ENCODE measurements around the gene ST6GAL1. TPM values are rescaled to one million over a fixed set of nuclear protein-coding genes. Genes with fewer than 3 reads are reported as not detected.
"Not testable (repeated sequence)": the region's sequence is repeated elsewhere in the genome, so short reads cannot be mapped to it uniquely, and the experiment has no call there.

Gene ST6GAL1
- total RNA-seq, 2 experiments from 2014 or later, result 116 to 128 TPM

GRCh38 chr3:186965141-186965879 is 35.0 kb downstream of the ST6GAL1 start:
- POLR2A ChIA-PET, result interaction anchor here (1.7 to 2.8 kb wide), 3 partner anchors 12 to 34 kb away, joined by 4 to 10 read pairs (median 5); no protein-coding TSS in a partner anchor
- Mint-ChIP-seq H3K27ac (no peak overlapping the region), H3K4me1 (peaks cover 43% of the 10 kb centered on the region), H3K9me3 (no peaks in the 10 kb centered on the region), H3K27me3 (no peaks in the 10 kb centered on the region), H3K36me3 (ENCODE audit: low read depth) (peaks cover 71% of the 10 kb centered on the region), H3K4me3 (no peak overlapping the region)
- CTCF ChIA-PET, result interaction anchor here (2.1 kb wide), 1 partner anchor 116 kb away, joined by 8 read pairs; no protein-coding TSS in a partner anchor
- no peak for DNase-seq

- ChIA-PET POLR2A (interaction anchor here (1.7 to 1.9 kb wide), 2 partner anchors 13 to 17 kb away, joined by 4 to 5 read pairs; no protein-coding TSS in a partner anchor), CTCF (interaction anchor here (1.0 kb wide), 1 partner anchor 117 kb away, joined by 4 read pairs; no protein-coding TSS in a partner anchor)
- Mint-ChIP-seq H3K4me1 (peaks cover 42% of the 10 kb centered on the region), H3K36me3 (ENCODE audit: low read depth) (peaks cover 72% of the 10 kb centered on the region), H3K9me3 (no peaks in the 10 kb centered on the region), H3K27ac (no peak overlapping the region), H3K4me3 (no peak overlapping the region), H3K27me3 (no peaks in the 10 kb centered on the region)
- no peak for DNase-seq
Observed at GRCh38 chr3:186966406-186966805, 36.1 kb downstream of the ST6GAL1 start.

GRCh38 chr3:186967236-186967635 is 36.9 kb downstream of the ST6GAL1 start:
- CTCF ChIA-PET, H3K27me3 Mint-ChIP-seq, DNase-seq, H3K9me3 Mint-ChIP-seq, H3K4me3 Mint-ChIP-seq, POLR2A ChIA-PET: not testable (repeated sequence)
- Mint-ChIP-seq H3K4me1 (peaks cover 42% of the 10 kb centered on the region), H3K27ac (peak overlapping the region; percentile 56), H3K36me3 (ENCODE audit: low read depth) (peaks cover 76% of the 10 kb centered on the region)

- H3K4me1 Mint-ChIP-seq, result peaks cover 44% of the 10 kb centered on the region
- H3K36me3 Mint-ChIP-seq (ENCODE audit: low read depth), result peaks cover 75% of the 10 kb centered on the region
- ChIA-PET POLR2A (no interaction called here), CTCF (no interaction called here)
- no peak overlapping the region for H3K4me3 Mint-ChIP-seq
- peak overlapping the region; percentile 56 for H3K27ac Mint-ChIP-seq
- no peak for DNase-seq
- H3K27me3 Mint-ChIP-seq, result no peaks in the 10 kb centered on the region
- no peaks in the 10 kb centered on the region for H3K9me3 Mint-ChIP-seq
Observed at GRCh38 chr3:186967686-186968085, 37.4 kb downstream of the ST6GAL1 start.

GRCh38 chr3:186969607-186970006 is 39.3 kb downstream of the ST6GAL1 start:
- ChIA-PET CTCF (interaction anchor here (1.0 to 1.2 kb wide), 2 partner anchors 11 to 121 kb away, joined by 3 to 4 read pairs; no protein-coding TSS in a partner anchor), POLR2A (no interaction called here)
- no peak for DNase-seq
- H3K36me3 Mint-ChIP-seq (ENCODE audit: low read depth), result peaks cover 79% of the 10 kb centered on the region
- H3K4me3 Mint-ChIP-seq, result no peak overlapping the region
- H3K27ac Mint-ChIP-seq, result no peak overlapping the region
- peaks cover 40% of the 10 kb centered on the region for H3K4me1 Mint-ChIP-seq
- no peaks in the 10 kb centered on the region for H3K27me3 Mint-ChIP-seq
- no peaks in the 10 kb centered on the region for H3K9me3 Mint-ChIP-seq

GRCh38 chr3:186971106-186971505 is 40.8 kb downstream of the ST6GAL1 start:
- H3K27me3 Mint-ChIP-seq, H3K4me3 Mint-ChIP-seq, POLR2A ChIA-PET, H3K9me3 Mint-ChIP-seq, DNase-seq: not testable (repeated sequence)
- Mint-ChIP-seq H3K27ac (peak overlapping the region; percentile 35), H3K4me1 (peaks cover 32% of the 10 kb centered on the region), H3K36me3 (ENCODE audit: low read depth) (peaks cover 85% of the 10 kb centered on the region)
- CTCF ChIA-PET, result interaction anchor here (0.7 to 3.2 kb wide), 3 partner anchors 122 to 356 kb away, joined by 3 to 10 read pairs (median 3); partner anchors contain the start of gene RPL39L

- H3K27ac Mint-ChIP-seq, result peak overlapping the region; percentile 35
- no peaks in the 10 kb centered on the region for H3K27me3 Mint-ChIP-seq
- H3K36me3 Mint-ChIP-seq (ENCODE audit: low read depth), result peaks cover 81% of the 10 kb centered on the region
- peaks cover 32% of the 10 kb centered on the region for H3K4me1 Mint-ChIP-seq
- ChIA-PET POLR2A (no interaction called here), CTCF (interaction anchor here (0.7 to 3.2 kb wide), 3 partner anchors 122 to 356 kb away, joined by 3 to 10 read pairs (median 3); partner anchors contain the start of gene RPL39L)
- no peak overlapping the region for H3K4me3 Mint-ChIP-seq
- DNase-seq, result no peak
- no peaks in the 10 kb centered on the region for H3K9me3 Mint-ChIP-seq
Observed at GRCh38 chr3:186971578-186971977, 41.3 kb downstream of the ST6GAL1 start.

GRCh38 chr3:186973702-186974101 is 43.4 kb downstream of the ST6GAL1 start:
- Mint-ChIP-seq H3K27ac (no peak overlapping the region), H3K4me1 (peaks cover 29% of the 10 kb centered on the region), H3K27me3 (no peaks in the 10 kb centered on the region), H3K4me3 (no peak overlapping the region), H3K9me3 (no peaks in the 10 kb centered on the region), H3K36me3 (ENCODE audit: low read depth) (peaks cover 73% of the 10 kb centered on the region)
- POLR2A ChIA-PET, result interaction anchor here (0.7 kb wide), 1 partner anchor 25 kb away, joined by 3 read pairs; no protein-coding TSS in a partner anchor
- CTCF ChIA-PET, result interaction anchor here (1.4 to 3.2 kb wide), 2 partner anchors 124 to 166 kb away, joined by 3 to 10 read pairs; partner anchors contain the start of gene RPL39L
- DNase-seq, result no peak

- CTCF ChIA-PET, result no interaction called here
- no peak for DNase-seq
- Mint-ChIP-seq H3K9me3 (no peaks in the 10 kb centered on the region), H3K4me3 (no peak overlapping the region), H3K4me1 (peaks cover 22% of the 10 kb centered on the region), H3K27me3 (no peaks in the 10 kb centered on the region), H3K36me3 (ENCODE audit: low read depth) (peaks cover 76% of the 10 kb centered on the region), H3K27ac (peak overlapping the region; percentile 44)
- POLR2A ChIA-PET, result no interaction called here
Observed at GRCh38 chr3:186974824-186975313, 44.5 kb downstream of the ST6GAL1 start.

GRCh38 chr3:186975726-186976125 is 45.4 kb downstream of the ST6GAL1 start:
- POLR2A ChIA-PET, result no interaction called here

GRCh38 chr3:186976837-186977750 is 46.8 kb downstream of the ST6GAL1 start:
- no peak overlapping the region for H3K27ac Mint-ChIP-seq
- no peak for DNase-seq
- CTCF ChIA-PET, result no interaction called here
- H3K4me3 Mint-ChIP-seq, result no peak overlapping the region
- H3K36me3 Mint-ChIP-seq (ENCODE audit: low read depth), result peaks cover 75% of the 10 kb centered on the region
- no peaks in the 10 kb centered on the region for H3K9me3 Mint-ChIP-seq
- POLR2A ChIA-PET, result no interaction called here
- no peaks in the 10 kb centered on the region for H3K27me3 Mint-ChIP-seq
- H3K4me1 Mint-ChIP-seq, result peaks cover 15% of the 10 kb centered on the region

More at GRCh38 chr3:186975726-186976125, 45.4 kb downstream of the ST6GAL1 start:
- H3K4me1 Mint-ChIP-seq, result peaks cover 20% of the 10 kb centered on the region
- DNase-seq, result no peak
- no peak overlapping the region for H3K27ac Mint-ChIP-seq
- no peaks in the 10 kb centered on the region for H3K9me3 Mint-ChIP-seq
- H3K27me3 Mint-ChIP-seq, result no peaks in the 10 kb centered on the region
- H3K4me3 Mint-ChIP-seq, result no peak overlapping the region
- CTCF ChIA-PET, result no interaction called here
- H3K36me3 Mint-ChIP-seq (ENCODE audit: low read depth), result peaks cover 73% of the 10 kb centered on the region

- Mint-ChIP-seq H3K4me1 (peaks cover 4% of the 10 kb centered on the region), H3K36me3 (ENCODE audit: low read depth) (peaks cover 72% of the 10 kb centered on the region), H3K9me3 (no peaks in the 10 kb centered on the region), H3K4me3 (no peak overlapping the region), H3K27me3 (no peaks in the 10 kb centered on the region), H3K27ac (no peak overlapping the region)
- CTCF ChIA-PET, result no interaction called here
- POLR2A ChIA-PET, result interaction anchor here (1.7 kb wide), 1 partner anchor 11 kb away, joined by 6 read pairs; no protein-coding TSS in a partner anchor
- DNase-seq, result no peak
Observed at GRCh38 chr3:186978712-186979111, 48.4 kb downstream of the ST6GAL1 start.
